AG04450 (cell line): ENCODE measurements around the gene PPME1. TPM values are rescaled to one million over a fixed set of nuclear protein-coding genes. Genes with fewer than 3 reads are reported as not detected.

Source experiments
- CTCF ChIA-PET: fragments of 300-600, 350-600 bp; formaldehyde crosslinking; extraction: SDS; loops from one replicate; lab custom pipeline; 2022; ENCODE audit warnings: antibody characterized with exemption, inconsistent platforms; lab: Charles Lee
- POLR2A ChIA-PET: fragments of 350-600 bp; formaldehyde crosslinking; extraction: SDS; loops from one replicate; lab custom pipeline; 2021; ENCODE audit warnings: antibody characterized with exemption, inconsistent platforms; lab: Yijun Ruan, JAX
- DNase-seq: peaks from one replicate; pipeline ENCODE4 v3.0.0-alpha.2; 2011; ENCODE audit warnings: low read depth, low spot score
- H3K27ac ChIP-seq: one replicate; pipeline ENCODE4 v1.5.1; 2012; ENCODE audit warnings: low read depth, low read length, control low read depth
- H3K27me3 ChIP-seq: one replicate; pipeline ENCODE4 v1.6.0; 2012; ENCODE audit warnings: low read length; ENCODE audit not compliant: control insufficient read depth, insufficient read depth
- H3K4me3 ChIP-seq: 2 replicates; pipeline ENCODE4 v1.5.1; 2011; ENCODE audit warnings: mild to moderate bottlenecking, low read depth, low read length, control low read depth
- H3K9me3 ChIP-seq: 2 replicates; pipeline ENCODE4 v1.5.1; 2012; ENCODE audit warnings: low read length; ENCODE audit not compliant: control insufficient read depth, insufficient read depth
- CTCF ChIP-seq: IDR thresholded peaks from 2 replicates; pipeline ENCODE4 v1.5.1; 2011; ENCODE audit warnings: low read depth, low read length, control low read depth, inconsistent platforms
- polyA plus RNA-seq: library from polyadenylated mRNA; depleted of rRNA; stranded (reverse); fragments of >200 nt; gene quantifications from 2 replicates; pipeline ENCODE4 v1.2.3, GENCODE V29; 2011

Gene PPME1
- polyA plus RNA-seq, 1 experiment: 59.6 TPM

GRCh38 chr11:74269161-74269811 is 98.2 kb downstream of the PPME1 start:
- H3K27ac ChIP-seq: peak overlapping the region; percentile 70
- ChIA-PET POLR2A (interaction anchor here (1.1 to 2.4 kb wide), 2 partner anchors 10 to 11 kb away, joined by 3 to 22 read pairs; no protein-coding TSS in a partner anchor), CTCF (interaction anchor here (1.0 to 4.1 kb wide), 4 partner anchors 14 to 184 kb away, joined by 3 to 30 read pairs (median 5); no protein-coding TSS in a partner anchor)
- TF ChIP-seq CTCF: no peak
- no peaks in the 10 kb centered on the region for H3K27me3 ChIP-seq
- no peaks in the 10 kb centered on the region for H3K9me3 ChIP-seq
- DNase-seq: peak; percentile 62
- H3K4me3 ChIP-seq: no peak overlapping the region

- CTCF ChIA-PET: interaction anchor here (1.0 kb wide), 1 partner anchor 16 kb away, joined by 3 read pairs; no protein-coding TSS in a partner anchor
- Histone ChIP-seq H3K9me3 (no peaks in the 10 kb centered on the region), H3K27ac (no peak overlapping the region), H3K27me3 (no peaks in the 10 kb centered on the region), H3K4me3 (no peak overlapping the region)
- DNase-seq: no peak
- POLR2A ChIA-PET: no interaction called here
- no peak for TF ChIP-seq CTCF
These were observed 101.2 kb downstream of the PPME1 start for GRCh38 chr11:74272276-74272675.

GRCh38 chr11:74276581-74276980 is 105.5 kb downstream of the PPME1 start:
- Histone ChIP-seq H3K9me3 (no peaks in the 10 kb centered on the region; the same call in 1 of the 2 replicates), H3K27me3 (no peaks in the 10 kb centered on the region), H3K4me3 (no peak overlapping the region), H3K27ac (peak overlapping the region; percentile 31)
- TF ChIP-seq CTCF: no peak
- no peak for DNase-seq
- CTCF ChIA-PET: interaction anchor here (0.6 to 3.0 kb wide), 2 partner anchors 21 to 23 kb away, joined by 5 to 13 read pairs; no protein-coding TSS in a partner anchor
- POLR2A ChIA-PET: no interaction called here

- Histone ChIP-seq H3K4me3 (no peak overlapping the region), H3K27me3 (no peaks in the 10 kb centered on the region), H3K9me3 (no peaks in the 10 kb centered on the region; the same call in 1 of the 2 replicates), H3K27ac (peak overlapping the region; percentile 98)
- no peak for DNase-seq
- POLR2A ChIA-PET: interaction anchor here (0.6 to 2.6 kb wide), 6 partner anchors 9 to 159 kb away, joined by 3 to 22 read pairs (median 6); partner anchors contain the start of genes C2CD3 and PPME1
- CTCF ChIA-PET: interaction anchor here (1.0 to 3.0 kb wide), 3 partner anchors 22 to 111 kb away, joined by 3 to 13 read pairs (median 4); no protein-coding TSS in a partner anchor
- TF ChIP-seq CTCF: no peak
These were observed 107.0 kb downstream of the PPME1 start for GRCh38 chr11:74278103-74278502.

GRCh38 chr11:74278721-74279161 is 107.7 kb downstream of the PPME1 start:
- Histone ChIP-seq H3K27ac (peak overlapping the region; percentile 98), H3K27me3 (no peaks in the 10 kb centered on the region), H3K4me3 (no peak overlapping the region), H3K9me3 (no peaks in the 10 kb centered on the region; the same call in 1 of the 2 replicates)
- peak; percentile 98 for DNase-seq
- CTCF ChIA-PET: interaction anchor here (0.6 to 3.0 kb wide), 4 partner anchors 21 to 110 kb away, joined by 3 to 13 read pairs (median 4); no protein-coding TSS in a partner anchor
- POLR2A ChIA-PET: interaction anchor here (1.1 to 2.6 kb wide), 6 partner anchors 9 to 303 kb away, joined by 3 to 22 read pairs (median 4); partner anchors contain the start of genes C2CD3 and PPME1
- TF ChIP-seq CTCF: no peak
